T47D (cell line): Measurements from ENCODE around the gene SSBP2.
"Not testable (repeated sequence)": the region's sequence is repeated elsewhere in the genome, so short reads cannot be mapped to it uniquely, and the experiment has no call there.

ENCODE experiments used
- DNase-seq, 2 experiments: peaks; one replicate each; pipeline versions ENCODE4 v3.0.0 to v3.0.0-alpha.2; 2011 to 2012; ENCODE audit warnings: low read depth in 1 of 2, low spot score in 1 of 2
- JUND ChIP-seq: IDR thresholded peaks from 2 replicates; pipeline ENCODE4 v1.6.1; 2012; ENCODE audit warnings: low read depth
- in situ Hi-C: cut with HindIII; loops from 2 replicates; pipeline ENCODE4 v1.10.0; 2016; ENCODE audit warnings: low sequenced_read_pairs, low pct_unique_long_range_greater_than_20kb

SSBP2 gene

DNA sequence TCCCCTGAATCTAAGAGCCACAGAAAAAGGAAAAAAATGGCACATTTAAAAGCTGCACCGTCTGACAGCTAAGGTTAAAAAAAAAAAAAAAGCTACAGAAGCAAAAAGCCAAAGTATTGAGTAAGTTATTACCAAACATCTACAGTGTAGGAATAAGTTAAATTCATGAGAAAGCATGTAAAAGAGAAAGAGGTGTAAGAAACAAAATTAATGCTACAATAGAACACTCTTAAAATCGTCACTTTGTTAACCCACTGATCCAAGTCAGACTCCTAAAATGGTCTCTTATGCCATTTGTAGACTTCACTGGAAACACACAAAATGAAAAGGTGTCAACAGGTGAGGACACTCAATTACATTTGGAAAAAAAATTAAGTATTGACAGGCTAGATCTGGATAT lies 120.2 kb downstream of the SSBP2 start:
- TF ChIP-seq JUND = no peak
- in situ Hi-C loops = no loop called here
- no peak for DNase-seq

DNA sequence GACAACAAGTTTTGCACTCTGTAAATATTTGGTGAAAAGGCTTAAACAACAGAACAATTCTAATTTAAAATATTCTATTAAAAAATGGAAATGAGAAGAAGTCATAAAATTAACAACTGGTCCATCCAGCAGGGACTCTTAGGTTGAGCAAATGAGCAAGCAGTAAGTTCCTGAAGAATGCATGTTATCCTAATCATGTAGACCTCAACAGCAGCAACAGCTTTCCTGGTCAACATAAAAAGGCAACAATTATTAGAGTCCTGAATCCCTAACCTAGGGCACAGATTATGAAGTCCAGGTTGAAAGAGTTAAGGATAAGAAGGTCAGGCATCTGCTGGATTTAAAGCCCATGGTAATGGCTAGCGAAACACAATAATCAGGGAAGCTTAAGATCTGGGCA lies 120.9 kb downstream of the SSBP2 start:
- no peak for TF ChIP-seq JUND
- no peak for DNase-seq
- in situ Hi-C loops = no loop called here

DNA sequence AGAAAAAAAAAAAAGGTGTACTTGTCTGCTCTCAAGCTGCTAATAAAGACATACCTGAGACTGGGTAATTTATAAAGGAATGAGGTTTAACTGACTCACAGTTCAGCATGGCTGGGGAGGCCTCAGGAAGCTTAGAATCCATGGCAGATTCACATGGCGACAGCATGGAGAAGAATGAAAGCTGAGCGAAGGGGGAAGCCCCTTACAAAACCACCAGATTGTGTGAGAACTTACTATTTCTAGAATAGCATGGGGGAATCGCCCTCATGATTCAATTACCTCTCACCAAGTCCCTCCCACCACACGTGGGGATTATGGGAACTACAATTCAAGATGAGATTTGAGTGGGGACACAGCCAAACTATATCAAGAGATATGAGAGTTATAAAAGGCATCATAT lies 122.8 kb downstream of the SSBP2 start:
- in situ Hi-C loops, DNase-seq: not testable (repeated sequence)

DNA sequence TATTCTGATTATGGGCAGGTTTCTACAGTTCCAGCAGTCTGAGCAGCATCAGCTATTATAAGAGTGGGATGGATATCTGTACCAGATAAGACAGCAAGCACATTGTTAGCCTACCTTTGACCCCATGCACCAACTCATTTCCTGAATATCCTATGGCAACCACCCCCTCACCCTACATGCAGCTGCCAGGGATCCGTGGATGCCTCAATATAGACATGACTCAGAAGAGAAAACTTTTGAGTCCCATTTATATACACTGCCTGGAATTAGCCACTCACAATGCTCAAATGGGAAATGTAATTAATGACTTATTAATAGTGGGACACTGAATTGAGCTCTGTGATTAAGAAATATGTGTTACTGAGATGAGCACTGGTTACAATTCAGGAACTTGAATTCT lies 124.4 kb downstream of the SSBP2 start:
- no peak for DNase-seq
- in situ Hi-C loops = no loop called here

DNA sequence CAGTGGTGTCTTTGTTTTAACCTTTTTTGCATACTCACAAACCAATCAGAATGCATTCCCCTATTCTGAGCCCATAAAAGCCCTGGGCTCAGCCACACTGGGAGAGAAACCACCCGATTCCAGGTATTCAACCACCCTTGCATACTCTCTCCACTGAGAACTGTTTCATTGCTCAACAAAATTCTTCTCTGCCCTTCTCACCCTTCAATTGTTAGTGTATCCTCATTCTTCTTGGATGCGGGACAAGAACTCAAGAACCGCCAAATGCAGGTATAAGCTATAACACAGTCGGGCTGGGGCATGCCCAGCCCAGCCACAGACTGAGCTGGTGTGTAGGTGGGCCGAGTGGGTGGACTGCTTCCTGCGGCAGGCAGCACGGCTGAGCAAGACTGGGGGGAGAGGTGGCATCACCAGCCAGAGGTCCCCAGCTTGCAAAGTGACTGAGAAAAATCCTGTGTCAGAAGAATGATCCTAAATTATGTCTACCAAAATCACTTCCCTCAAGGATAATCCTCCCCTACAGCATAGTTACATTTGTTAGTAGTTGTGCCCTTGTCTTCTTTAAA lies 141.0 kb downstream of the SSBP2 start:
- no peak for TF ChIP-seq JUND
- in situ Hi-C loops = no loop called here

More for the DNA sequence above, 124.4 kb downstream of the SSBP2 start:
- TF ChIP-seq JUND = no peak

DNA sequence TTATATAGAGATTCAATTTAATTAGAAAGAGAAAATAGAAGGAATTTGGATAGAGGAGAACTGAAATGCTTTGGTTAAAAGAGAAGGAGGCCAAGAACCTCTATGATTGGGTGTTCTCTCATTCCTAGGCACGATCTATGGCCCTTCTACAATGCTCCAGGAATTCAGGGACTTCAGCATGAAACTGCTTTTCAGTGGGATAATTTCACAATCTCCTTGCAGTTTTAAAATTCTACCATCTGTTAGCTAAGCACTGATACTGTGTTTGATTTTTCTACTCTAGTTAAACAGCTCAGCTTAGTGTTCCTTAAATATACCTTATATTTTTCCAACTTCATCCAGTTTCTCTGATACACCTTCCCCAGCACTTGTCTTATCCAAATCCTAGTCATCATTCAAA lies 141.9 kb downstream of the SSBP2 start:
- DNase-seq = no peak
- in situ Hi-C loops = no loop called here
- TF ChIP-seq JUND = no peak

More for the DNA sequence above, 141.0 kb downstream of the SSBP2 start:
- DNase-seq = no peak

DNA sequence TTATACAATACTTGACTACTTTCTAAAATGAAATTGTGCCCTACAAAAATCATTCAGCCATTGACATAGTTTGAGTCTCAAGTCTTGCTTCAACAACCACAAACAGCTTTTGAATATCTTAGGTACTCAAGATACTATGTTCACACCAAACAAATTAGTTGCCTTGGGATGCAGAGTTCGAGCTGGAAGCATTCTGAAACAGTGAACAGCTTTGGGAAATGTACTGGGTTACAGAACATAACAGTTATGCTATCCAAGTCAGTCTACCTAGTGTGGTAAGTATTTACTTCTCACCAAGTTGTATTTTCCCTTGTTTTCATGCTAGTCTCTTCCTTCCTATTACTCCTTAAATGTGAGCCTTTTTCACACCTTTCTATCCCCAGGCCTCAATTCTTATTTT lies 143.2 kb downstream of the SSBP2 start:
- DNase-seq = no peak
- TF ChIP-seq JUND = no peak
- in situ Hi-C loops = no loop called here

DNA sequence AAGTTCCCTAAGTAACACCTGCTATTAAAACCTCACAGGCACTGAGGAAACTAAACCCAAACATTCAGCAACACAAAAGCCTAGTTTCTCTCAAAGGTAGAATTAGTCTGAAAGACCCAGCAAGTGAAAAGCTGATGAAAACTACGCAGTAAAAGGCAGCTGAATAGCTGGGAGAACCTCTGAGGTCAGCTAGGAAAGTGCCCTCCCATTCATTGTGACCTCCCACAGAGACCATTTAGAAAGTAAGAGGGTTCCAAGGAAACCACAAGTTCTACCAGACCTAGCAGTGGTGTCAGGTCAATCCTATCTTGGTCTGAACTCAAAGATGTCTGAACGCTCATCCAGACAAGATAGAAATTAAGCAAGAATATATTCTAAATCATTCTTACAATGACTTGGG lies 144.7 kb downstream of the SSBP2 start:
- TF ChIP-seq JUND = no peak
- in situ Hi-C loops = no loop called here
- no peak for DNase-seq

DNA sequence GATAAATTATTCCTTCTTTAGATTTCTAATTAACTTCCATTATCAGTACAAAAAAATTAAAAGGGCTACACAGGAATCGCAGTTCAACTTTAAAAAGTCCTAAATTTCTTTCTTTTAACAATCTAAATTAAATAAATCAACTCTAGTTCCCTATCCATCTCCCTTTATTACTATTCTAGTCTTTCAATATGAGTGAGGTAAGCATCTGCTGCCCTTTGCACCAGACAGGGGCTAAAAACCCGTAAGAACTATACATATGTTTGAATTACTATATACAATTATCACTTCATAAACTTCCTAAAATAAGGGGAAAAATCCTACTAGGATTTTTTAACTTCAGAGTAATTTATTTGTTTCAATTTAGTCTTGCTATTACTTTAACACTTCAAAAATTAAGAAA lies 145.6 kb downstream of the SSBP2 start:
- in situ Hi-C loops = no loop called here
- DNase-seq = no peak
- TF ChIP-seq JUND = no peak

DNA sequence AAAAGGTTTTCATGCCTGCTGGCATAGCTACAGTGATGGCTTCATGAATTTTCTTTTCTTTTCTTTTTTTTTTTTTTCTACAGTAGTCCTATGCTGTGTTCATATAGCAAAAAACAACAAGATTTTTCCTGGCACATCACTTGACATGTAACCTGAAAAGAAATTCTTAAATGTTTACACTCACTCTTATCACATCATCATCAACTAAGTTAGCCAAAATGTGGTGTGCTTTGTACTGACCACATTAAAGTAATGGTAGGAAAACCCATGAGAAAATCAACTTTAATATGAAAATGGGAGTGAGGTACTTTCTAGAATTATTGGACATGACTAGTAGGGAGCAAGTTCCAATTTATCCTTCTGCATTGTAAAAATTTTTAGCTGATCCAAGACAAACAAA lies 146.7 kb downstream of the SSBP2 start:
- in situ Hi-C loops = no loop called here
- DNase-seq = no peak
- TF ChIP-seq JUND = no peak

DNA sequence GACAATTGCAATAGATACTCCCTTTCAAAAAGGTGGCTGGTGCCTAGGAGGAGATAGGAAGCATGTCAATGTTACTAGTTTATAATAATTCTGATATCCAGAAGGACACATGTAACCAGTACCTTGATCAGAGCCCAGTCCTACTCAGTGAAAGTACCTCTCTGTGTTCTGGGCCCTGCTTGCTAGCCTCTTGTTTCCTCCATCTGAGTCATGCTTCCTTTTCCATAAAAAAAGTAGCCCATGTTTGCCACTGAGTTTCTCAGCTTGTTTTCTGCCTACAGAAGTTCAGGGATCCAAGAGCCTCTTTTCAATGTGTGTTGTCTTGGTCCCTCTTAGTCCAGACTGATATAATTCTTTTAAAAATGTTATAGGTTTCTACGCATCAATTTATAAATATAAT lies 149.0 kb downstream of the SSBP2 start:
- no peak for TF ChIP-seq JUND
- in situ Hi-C loops = no loop called here
- DNase-seq = no peak

DNA sequence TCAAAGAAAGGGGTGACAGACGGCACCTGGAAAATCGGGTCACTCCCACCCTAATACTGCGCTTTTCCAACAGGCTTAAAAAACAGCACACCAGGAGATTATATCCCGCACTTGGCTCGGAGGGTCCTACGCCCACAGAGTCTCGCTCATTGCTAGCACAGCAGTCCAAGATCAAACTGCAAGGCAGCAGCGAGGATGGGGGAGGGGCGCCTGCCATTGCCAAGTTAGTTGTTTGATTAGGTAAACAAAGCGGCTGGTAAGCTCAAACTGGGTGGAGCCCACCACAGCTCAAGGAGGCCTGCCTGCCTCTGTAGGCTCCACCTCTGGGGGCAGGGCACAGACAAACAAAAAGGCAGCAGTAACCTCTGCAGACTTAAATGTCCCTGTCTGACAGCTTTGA lies 158.8 kb downstream of the SSBP2 start:
- in situ Hi-C loops, DNase-seq: not testable (repeated sequence)

DNA sequence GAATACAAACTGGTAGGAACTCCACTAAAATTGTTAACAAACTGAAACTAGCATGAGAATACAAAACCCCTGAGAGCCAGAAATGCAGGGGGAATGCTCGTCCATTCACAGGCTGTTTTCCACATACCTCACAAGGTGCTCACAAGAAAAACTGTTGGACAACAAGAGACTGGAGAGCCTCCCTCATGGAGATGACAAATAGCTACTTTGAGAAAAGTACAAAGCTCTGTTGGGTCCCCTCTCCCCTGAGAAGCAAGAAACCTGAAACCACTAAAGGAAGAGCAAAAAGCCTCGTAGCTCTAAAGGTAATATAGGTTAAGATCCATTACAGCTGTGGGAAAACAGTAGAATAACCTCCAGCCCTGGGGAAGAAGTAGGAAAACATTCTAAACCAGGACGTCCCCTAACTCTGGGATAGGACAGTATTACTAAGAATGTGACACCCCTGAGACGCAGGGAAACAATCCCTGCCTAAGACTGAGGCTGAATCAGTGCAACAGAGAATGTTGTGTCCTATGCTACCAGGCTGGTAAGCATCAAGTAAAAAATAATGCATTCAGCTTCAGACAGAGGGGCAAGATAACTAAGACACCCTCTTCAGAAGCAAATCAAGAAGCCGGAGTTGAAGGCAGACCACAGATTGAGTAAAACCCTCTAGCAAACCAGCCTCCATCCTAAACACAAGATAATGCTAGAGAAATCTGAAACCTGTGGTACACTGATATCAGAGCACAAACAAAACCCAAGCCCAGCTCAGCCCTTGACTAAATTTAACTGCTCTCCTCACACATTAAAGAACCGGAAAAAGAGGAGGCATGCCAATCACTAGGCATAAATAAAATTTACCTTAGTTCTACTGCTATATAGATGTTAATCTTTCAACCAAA lies 160.2 kb downstream of the SSBP2 start:
- in situ Hi-C loops = no loop called here
- DNase-seq = no peak
- no peak for TF ChIP-seq JUND
